ENCODE results near the gene LRSAM1. TPM values are rescaled to one million over a fixed set of nuclear protein-coding genes. Genes with fewer than 3 reads are reported as not detected.

The LRSAM1 gene
- total and polyA plus RNA-seq, 4 donors = 6.6 to 9.7 (median 7.1) TPM

- Histone ChIP-seq H3K9me3 (ENCODE audit: control insufficient read depth in 4 of 4, low read length in 3 of 4) (no peaks in the 10 kb centered on the region), H3K4me3 (ENCODE audit: low read depth in 1 of 3, low read length in 3 of 3) (no peak overlapping the region), H3K27ac (ENCODE audit: low read depth in 1 of 2, low read length in 2 of 2) (peak overlapping the region; percentile 56 to 61), H3K4me1 (ENCODE audit: control insufficient read depth in 4 of 4, insufficient read depth in 4 of 4, low read length in 3 of 4) (peaks cover 4 to 23% (median 11%) of the 10 kb centered on the region in 4 donors), H3K9ac (ENCODE audit: low read depth in 1 of 2, low read length in 2 of 2) (no peak overlapping the region), H3K27me3 (ENCODE audit: control insufficient read depth in 4 of 4, insufficient read depth in 4 of 4, low read length in 3 of 4) (no peaks in the 10 kb centered on the region), H3K36me3 (ENCODE audit: control insufficient read depth in 4 of 4, insufficient read depth in 3 of 4, low read depth in 1 of 4, low read length in 3 of 4) (no peaks in the 10 kb centered on the region)
- DNase-seq (ENCODE audit: low spot score) = peak; percentile 57
- TF ChIP-seq REST (IDR thresholded peaks at IDR 0.05) (no peak), RXRA (IDR thresholded peaks at IDR 0.05) (peak; percentile 43 to 62), FOXA1 (IDR thresholded peaks at IDR 0.05) (no peak), YY1 (IDR thresholded peaks at IDR 0.05) (no peak), HNF4A (conservative IDR thresholded peaks at IDR 0.05) (peak in 1 of 2 donors; percentile 43), TAF1 (conservative IDR thresholded peaks at IDR 0.05) (no peak), NR2F2 (IDR thresholded peaks at IDR 0.05) (peak; percentile 77), SP1 (IDR thresholded peaks at IDR 0.05) (peak; percentile 58), GABPA (IDR thresholded peaks at IDR 0.05 in 1 of 2, conservative IDR thresholded peaks at IDR 0.05 in 1 of 2) (no peak)
- TF ChIP-seq, protein P1, sequence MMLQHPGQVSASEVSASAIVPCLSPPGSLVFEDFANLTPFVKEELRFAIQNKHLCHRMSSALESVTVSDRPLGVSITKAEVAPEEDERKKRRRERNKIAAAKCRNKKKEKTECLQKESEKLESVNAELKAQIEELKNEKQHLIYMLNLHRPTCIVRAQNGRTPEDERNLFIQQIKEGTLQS (IDR thresholded peaks at IDR 0.05) = no peak
- 36% methylated on average over 25 of the region's 25 CpGs for WGBS
Measured at GRCh38 chr9:127545196-127546124, 94.2 kb downstream of the LRSAM1 start.

GRCh38 chr9:127546125-127546832 lies 95.0 kb downstream of the LRSAM1 start:
- Histone ChIP-seq H3K9me3 (ENCODE audit: control insufficient read depth in 4 of 4, low read length in 3 of 4) (no peaks in the 10 kb centered on the region), H3K27ac (ENCODE audit: low read depth in 1 of 2, low read length in 2 of 2) (peak overlapping the region; percentile 56 to 61), H3K36me3 (ENCODE audit: control insufficient read depth in 4 of 4, insufficient read depth in 3 of 4, low read depth in 1 of 4, low read length in 3 of 4) (no peaks in the 10 kb centered on the region), H3K4me1 (ENCODE audit: control insufficient read depth in 4 of 4, insufficient read depth in 4 of 4, low read length in 3 of 4) (peaks cover 4 to 23% (median 11%) of the 10 kb centered on the region in 4 donors), H3K4me3 (ENCODE audit: low read depth in 1 of 3, low read length in 3 of 3) (no peak overlapping the region), H3K9ac (ENCODE audit: low read depth in 1 of 2, low read length in 2 of 2) (no peak overlapping the region), H3K27me3 (ENCODE audit: control insufficient read depth in 4 of 4, insufficient read depth in 4 of 4, low read length in 3 of 4) (no peaks in the 10 kb centered on the region)
- TF ChIP-seq NR2F2 (IDR thresholded peaks at IDR 0.05) (no peak), CTCF (IDR thresholded peaks at IDR 0.05; ENCODE audit: low read depth, low read length, missing input control) (no peak), RXRA (IDR thresholded peaks at IDR 0.05) (peak in 1 of 2 donors; percentile 25), GABPA (IDR thresholded peaks at IDR 0.05 in 1 of 2, conservative IDR thresholded peaks at IDR 0.05 in 1 of 2) (no peak)
- DNase-seq (ENCODE audit: low spot score) = no peak
- WGBS = 81% methylated on average over 14 of the region's 14 CpGs

Measured in liver (tissue), 9 donors.